Heart left ventricle (tissue), 16 donors: ENCODE results near the gene ANAPC5. TPM values are rescaled to one million over a fixed set of nuclear protein-coding genes. Genes with fewer than 3 reads are reported as not detected.

Source experiments
- ATAC-seq, 4 donors: fragments of 200-7000 bp; cut with Tn5 transposase; one replicate each; pipeline ENCODE4 v1.9.1; 2020 to 2022; ENCODE audit warnings: moderate library complexity in 4 of 4, mild to moderate bottlenecking in 3 of 4, moderate number of reproducible peaks in 1 of 4
- DNase-seq, 5 donors: peaks; one replicate each; pipeline ENCODE4 v3.0.0-alpha.2; 2020
- H3K27ac ChIP-seq, 12 donors: fragments of 200-600 bp; sonication (generic) in 4 of 12; one replicate each; pipeline versions ENCODE4 v1.5.0 to v1.8.0; 2016 to 2022; ENCODE audit warnings: mild to moderate bottlenecking in 2 of 12
- H3K27me3 ChIP-seq, 9 donors: fragments of 200-600 bp; sonication (generic) in 2 of 9; one replicate each; pipeline versions ENCODE4 v1.5.1 to v1.8.0; 2016 to 2022; ENCODE audit warnings: mild to moderate bottlenecking in 3 of 9
- H3K36me3 ChIP-seq, 9 donors: fragments of 200-600 bp; sonication (generic) in 2 of 9; one replicate each; pipeline versions ENCODE4 v1.5.0 to v1.8.0; 2018 to 2022; ENCODE audit warnings: mild to moderate bottlenecking in 2 of 9
- H3K4me1 ChIP-seq, 12 donors: fragments of 200-600 bp; sonication (generic) in 4 of 12; one replicate each; pipeline versions ENCODE4 v1.5.0 to v1.8.0; 2016 to 2022; ENCODE audit warnings: mild to moderate bottlenecking in 3 of 12
- H3K4me3 ChIP-seq, 12 donors: fragments of 200-600 bp; sonication (generic) in 4 of 12; one replicate each; pipeline versions ENCODE4 v1.5.0 to v1.8.0; 2017 to 2022; ENCODE audit warnings: mild to moderate bottlenecking in 9 of 12, moderate library complexity in 4 of 12
- H3K9me3 ChIP-seq, 12 donors: fragments of 200-600 bp; sonication (generic) in 4 of 12; one replicate each; pipeline versions ENCODE4 v1.5.0 to v1.8.0; 2016 to 2022; ENCODE audit warnings: mild to moderate bottlenecking in 1 of 12
- POLR2A ChIP-seq, 2 donors: fragments of 450-650 bp; IDR thresholded peaks; one replicate each; pipeline ENCODE4 v1.6.1; 2017; ENCODE audit warnings: antibody characterized with exemption in 2 of 2, mild to moderate bottlenecking in 2 of 2, moderate library complexity in 2 of 2
- WGBS, 4 donors: extraction: QIAGEN DNeasy Blood & Tissue Kit in 2 of 4; methylation state at CpG; one replicate each; pipeline versions ENCODE4 v1.1.5 to v1.1.7; 2013 to 2018; 5-methylcytosine and 5-hydroxymethylcytosine counted together
- intact Hi-C, 10 donors: fragments of 100-400 bp; cut with DNase I; formaldehyde crosslinking; loops; one replicate each; pipeline versions ENCODE4 v1.11.1 to v1.14.2; 2022
- polyA plus RNA-seq, 2 donors: library from polyadenylated mRNA; stranded (reverse); fragments of 200-250 nt; gene quantifications; one replicate each; pipeline ENCODE4 v1.2.3, GENCODE V29; 2013
- total RNA-seq, 9 donors: library from RNA; depleted of rRNA in 2 of 9; stranded (reverse); fragments of >200 nt in 2 of 9; fragmentation: NEBNext Ultra II Directional in 3 of 9; extraction: Animal tissue kit (Norgen Biotek cat#: 25700) in 3 of 9; gene quantifications; one replicate each; pipeline versions ENCODE4 v1.1.0 to v1.2.4, GENCODE V29; 2016 to 2023
- TF ChIP-seq, protein P1 (sequence below), 12 donors: fragments of 200-600 bp; sonication (generic) in 4 of 12; IDR thresholded peaks; one replicate each; pipeline versions ENCODE4 v1.5.0 to v1.8.0; 2018 to 2022; ENCODE audit warnings: antibody characterized with exemption in 12 of 12, mild to moderate bottlenecking in 5 of 12
- donor health status: ischemic (EF 13 %, LVEDD 7.1; RV severe dilation, severe dysfunction).
- donor health status: healthy with polysubstance abuse.
- donor health status: DM: no; HTN: yes; CAD: no.
- donor health status: DM: no; HTN: no; CAD: no.
- donor health status: ischemic (EF 25% LVEDD 6.9; RV normal size, moderate dysfunction).
- donor health status: ischemic (EF 25% LVEDD 5.7; RV mildly dilated, moderate dysfunction).
- donor health status: healthy.
- donor health status: DM: yes; HTN: yes; CAD: no.
- donor health status: ischemic (EF 35%, LVEDD 5.7; RV mildly dilated, moderate dysfunction).
- donor health status: nonischemic (EF 11% LVEDD 7.7; RV severe dilation, severe dysfunction).
- donor health status: DM: yes; HTN: yes; CAD: no.
- donor health status: PGD.
- donor health status: ischemic (EF 29% LVEDD 5.4; RV normal size, mild dysfunction).
- donor health status: nonischemic (EF 23%, LVEDD 6.1; RV moderate dilation, normal function).

ANAPC5 gene
- total and polyA plus RNA-seq, 11 donors, result 55.0 to 81.7 (median 59.1) TPM

GRCh38 chr12:121334513-121335343 is 17.5 kb downstream of the ANAPC5 start:
- no peak overlapping the region for H3K4me3 ChIP-seq
- TF ChIP-seq, protein P1, sequence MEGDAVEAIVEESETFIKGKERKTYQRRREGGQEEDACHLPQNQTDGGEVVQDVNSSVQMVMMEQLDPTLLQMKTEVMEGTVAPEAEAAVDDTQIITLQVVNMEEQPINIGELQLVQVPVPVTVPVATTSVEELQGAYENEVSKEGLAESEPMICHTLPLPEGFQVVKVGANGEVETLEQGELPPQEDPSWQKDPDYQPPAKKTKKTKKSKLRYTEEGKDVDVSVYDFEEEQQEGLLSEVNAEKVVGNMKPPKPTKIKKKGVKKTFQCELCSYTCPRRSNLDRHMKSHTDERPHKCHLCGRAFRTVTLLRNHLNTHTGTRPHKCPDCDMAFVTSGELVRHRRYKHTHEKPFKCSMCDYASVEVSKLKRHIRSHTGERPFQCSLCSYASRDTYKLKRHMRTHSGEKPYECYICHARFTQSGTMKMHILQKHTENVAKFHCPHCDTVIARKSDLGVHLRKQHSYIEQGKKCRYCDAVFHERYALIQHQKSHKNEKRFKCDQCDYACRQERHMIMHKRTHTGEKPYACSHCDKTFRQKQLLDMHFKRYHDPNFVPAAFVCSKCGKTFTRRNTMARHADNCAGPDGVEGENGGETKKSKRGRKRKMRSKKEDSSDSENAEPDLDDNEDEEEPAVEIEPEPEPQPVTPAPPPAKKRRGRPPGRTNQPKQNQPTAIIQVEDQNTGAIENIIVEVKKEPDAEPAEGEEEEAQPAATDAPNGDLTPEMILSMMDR (IDR thresholded peaks at IDR 0.05), result peak; percentile 76 to 93 (median 86)
- no peak for TF ChIP-seq POLR2A (IDR thresholded peaks at IDR 0.05)
- ATAC-seq (peak in 3 of 4 donors; percentile 71 to 81 (median 79)), DNase-seq (no peak)
- H3K36me3 ChIP-seq, result peaks cover 0 to 98% (median 91%) of the 10 kb centered on the region in 9 donors
- intact Hi-C loops, result loop anchor here (1.0 to 10.0 kb wide), 5 partner anchors 107 to 350 kb away; no protein-coding TSS in a partner anchor
- no peaks in the 10 kb centered on the region for H3K27me3 ChIP-seq
- no peaks in the 10 kb centered on the region for H3K9me3 ChIP-seq
- peaks cover 0 to 4% (median 0%) of the 10 kb centered on the region in 12 donors for H3K4me1 ChIP-seq
- H3K27ac ChIP-seq, result no peak overlapping the region
- WGBS, 4 donors, result 60 to 65% (median 62%) methylated on average over 8 of the region's 8 CpGs

DNA sequence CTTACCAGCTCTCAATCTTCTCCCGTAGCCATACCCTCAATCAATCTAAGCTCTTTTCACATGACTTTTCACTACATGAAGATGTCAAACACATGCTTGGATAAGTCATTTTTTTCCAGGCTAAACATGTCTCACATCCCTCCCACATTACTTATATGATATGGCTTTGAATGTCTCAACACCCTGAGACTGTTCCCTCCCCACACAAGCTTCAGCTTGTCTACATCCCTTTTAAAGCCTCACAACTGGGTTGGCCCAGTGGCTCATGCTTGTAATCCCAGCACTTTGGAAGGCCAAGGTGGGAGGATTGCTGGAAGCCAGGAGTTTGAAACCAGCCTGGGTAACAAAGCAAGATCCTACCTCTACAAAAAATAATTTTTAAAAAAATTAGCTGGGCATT is 18.5 kb downstream of the ANAPC5 start:
- Histone ChIP-seq H3K36me3 (peaks cover 0 to 98% (median 92%) of the 10 kb centered on the region in 9 donors), H3K4me1 (peaks cover 0 to 4% (median 0%) of the 10 kb centered on the region in 12 donors), H3K4me3 (no peak overlapping the region), H3K27me3 (no peaks in the 10 kb centered on the region), H3K9me3 (no peaks in the 10 kb centered on the region), H3K27ac (no peak overlapping the region)
- intact Hi-C loops, result loop anchor here in 9 of 10 donors (1.0 to 10.0 kb wide), 4 partner anchors 109 to 351 kb away; no protein-coding TSS in a partner anchor
- ATAC-seq, result no peak
- WGBS, 4 donors, result 89 to 91% (median 90%) methylated on average over 1 of the region's 1 CpG
- TF ChIP-seq, protein P1 (IDR thresholded peaks at IDR 0.05), result no peak
- no peak for TF ChIP-seq POLR2A (IDR thresholded peaks at IDR 0.05)
- DNase-seq, result no peak

DNA sequence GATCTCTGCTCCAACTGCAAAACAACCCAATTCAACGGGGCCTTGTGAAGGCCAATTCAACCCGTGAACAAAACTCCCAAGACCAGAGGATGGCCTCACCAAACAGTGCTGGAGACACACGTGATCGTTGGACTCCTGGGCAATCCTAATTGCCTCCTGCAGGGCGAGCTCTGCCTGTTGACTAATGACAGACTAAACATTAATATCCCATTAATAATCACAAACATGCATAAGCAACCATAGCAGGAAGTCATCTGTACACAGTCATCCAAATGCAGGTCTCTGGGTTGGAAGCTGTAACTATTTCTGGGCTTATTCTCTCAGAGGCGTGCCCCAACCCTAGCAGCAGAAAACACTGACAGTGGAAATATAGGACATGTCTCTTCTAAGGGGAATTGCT is 21.0 kb downstream of the ANAPC5 start:
- intact Hi-C loops, result loop anchor here in 4 of 10 donors (5.0 to 10.0 kb wide), 2 partner anchors 111 to 354 kb away; no protein-coding TSS in a partner anchor
- TF ChIP-seq POLR2A (IDR thresholded peaks at IDR 0.05), result no peak
- TF ChIP-seq, protein P1 (IDR thresholded peaks at IDR 0.05), result no peak

GRCh38 chr12:121330692-121331091 is 21.5 kb downstream of the ANAPC5 start:
- ATAC-seq, result no peak
- TF ChIP-seq POLR2A (IDR thresholded peaks at IDR 0.05), result no peak
- TF ChIP-seq, protein P1 (IDR thresholded peaks at IDR 0.05), result no peak
- intact Hi-C loops, result loop anchor here in 4 of 10 donors (5.0 to 10.0 kb wide), 2 partner anchors 112 to 354 kb away; no protein-coding TSS in a partner anchor

More for the DNA sequence above, 21.0 kb downstream of the ANAPC5 start:
- WGBS, 4 donors, result 84 to 89% (median 86%) methylated on average over 6 of the region's 6 CpGs
- DNase-seq, result no peak
- no peaks in the 10 kb centered on the region for H3K27me3 ChIP-seq
- peaks cover 0 to 99% (median 97%) of the 10 kb centered on the region in 9 donors for H3K36me3 ChIP-seq
- H3K27ac ChIP-seq, result no peak overlapping the region
- ATAC-seq, result no peak
- H3K4me3 ChIP-seq, result no peak overlapping the region
- peaks cover 0 to 4% (median 0%) of the 10 kb centered on the region in 12 donors for H3K4me1 ChIP-seq
- no peaks in the 10 kb centered on the region for H3K9me3 ChIP-seq

More at GRCh38 chr12:121330692-121331091, 21.5 kb downstream of the ANAPC5 start:
- no peaks in the 10 kb centered on the region for H3K9me3 ChIP-seq
- peaks cover 0 to 8% (median 0%) of the 10 kb centered on the region in 12 donors for H3K4me1 ChIP-seq
- peaks cover 0 to 99% (median 97%) of the 10 kb centered on the region in 9 donors for H3K36me3 ChIP-seq
- H3K27ac ChIP-seq, result no peak overlapping the region
- no peak overlapping the region for H3K4me3 ChIP-seq
- H3K27me3 ChIP-seq, result no peaks in the 10 kb centered on the region
- DNase-seq, result no peak
